C4-2B (cell line): ENCODE measurements around the gene STARD10.

Experiments
- CTCF ChIP-seq: fragments of 450-650 bp; conservative IDR thresholded peaks from 2 replicates; pipeline ENCODE4 v1.5.1; 2017; ENCODE audit warnings: mild to moderate bottlenecking
- ZFX ChIP-seq: fragments of 450-650 bp; IDR thresholded peaks from 2 replicates; pipeline ENCODE4 v1.6.1; 2017

- TF ChIP-seq CTCF (no peak), ZFX (no peak)
Measured at GRCh38 chr11:72743321-72744221, 50.3 kb downstream of the STARD10 start.
